Bladder microvascular endothelial cell (primary cell): ENCODE measurements around the gene ZNF705A. TPM values are rescaled to one million over a fixed set of nuclear protein-coding genes. Genes with fewer than 3 reads are reported as not detected.

Experiments
- total RNA-seq: library from RNA; depleted of rRNA; stranded (reverse); fragments of >200 nt; gene quantifications from 2 replicates; pipeline ENCODE4 v1.2.3, GENCODE V29; 2014

ZNF705A gene
- total RNA-seq, result under 0.01 and 0.16 TPM in 2 replicates

GRCh38 chr12:8156845-8157244, at the start of gene ZNF705A:
TSS of gene ZNF705A (plus strand) at chr12:8157015. CDS start at chr12:8172626, 15,611 bp downstream.

GRCh38 chr12:8123124-8123912, 33.5 kb upstream of the ZNF705A start, which contains the start of gene CLEC4A:
TSS of gene CLEC4A (plus strand) at chr12:8123617. CDS start at chr12:8123879, 262 bp downstream.

GRCh38 chr12:8226992-8227731, 70.3 kb downstream of the ZNF705A start, which contains the start of gene FAM90A1:
TSS of gene FAM90A1 (minus strand) at chr12:8227618. CDS start at chr12:8224832, 2,786 bp downstream.

Other genes starting within 250 kb of the ZNF705A start
- 21.2 and 24.1 TPM in 2 replicates for gene SLC2A3, start 220.8 kb upstream of the ZNF705A start, total RNA-seq
- gene FOXJ2, start 124.3 kb upstream of the ZNF705A start, total RNA-seq, result 3.4 and 5.7 TPM in 2 replicates
- gene C3AR1, start 90.7 kb upstream of the ZNF705A start, total RNA-seq, result 0.06 TPM in 1 of 2 replicates, not detected in the other
- 17.0 and 45.2 TPM in 2 replicates for gene NECAP1, start 74.7 kb upstream of the ZNF705A start, total RNA-seq
- gene CLEC4A, start 33.4 kb upstream of the ZNF705A start, total RNA-seq, result 0.19 TPM in 1 of 2 replicates, not detected in the other
- gene FAM90A1, start 70.6 kb downstream of the ZNF705A start, total RNA-seq, result not detected in 2 replicates